Neuronal stem cell (in vitro differentiated cells): ENCODE measurements around the gene ZNF496.

Experiments used
- DNase-seq: peaks from one replicate; pipeline ENCODE4 v3.0.0-alpha.2; 2013; ENCODE audit warnings: low spot score
- H2AFZ ChIP-seq: one replicate; pipeline ENCODE4 v1.6.1; 2013; ENCODE audit warnings: mild to moderate bottlenecking, low read length, inconsistent platforms
- H2AK5ac ChIP-seq: 2 replicates; pipeline ENCODE4 v1.6.1; 2013; ENCODE audit warnings: low read depth, mild to moderate bottlenecking, inconsistent platforms, low read length, moderate library complexity, mixed read lengths
- H2BK120ac ChIP-seq: 2 replicates; pipeline ENCODE4 v1.6.1; 2013; ENCODE audit warnings: low read depth, mild to moderate bottlenecking, inconsistent platforms, low read length, moderate library complexity, mixed read lengths
- H2BK12ac ChIP-seq: one replicate; pipeline ENCODE4 v1.6.1; 2013; ENCODE audit warnings: low read length, inconsistent platforms
- H2BK15ac ChIP-seq: 2 replicates; pipeline ENCODE4 v1.6.1; 2013; ENCODE audit warnings: mild to moderate bottlenecking, low read length, inconsistent platforms, mixed read lengths
- H2BK5ac ChIP-seq: one replicate; pipeline ENCODE4 v1.6.1; 2013; ENCODE audit warnings: inconsistent platforms, mild to moderate bottlenecking, low read length, moderate library complexity
- H3K14ac ChIP-seq: one replicate; pipeline ENCODE4 v1.6.1; 2013; ENCODE audit warnings: low read length, inconsistent platforms
- H3K18ac ChIP-seq: 2 replicates; pipeline ENCODE4 v1.6.1; 2013; ENCODE audit warnings: low read length, inconsistent platforms
- H3K23ac ChIP-seq: 2 replicates; pipeline ENCODE4 v1.6.1; 2013; ENCODE audit warnings: low read depth, mild to moderate bottlenecking, mixed read lengths, low read length, inconsistent platforms; ENCODE audit not compliant: poor library complexity
- H3K27ac ChIP-seq: replicated peaks from 3 replicates; pipeline ENCODE4 v1.5.1; 2013; ENCODE audit warnings: low read length, inconsistent platforms
- H3K27me3 ChIP-seq, 3 experiments: 2 replicates each; pipeline ENCODE4 v1.6.1; 2013; ENCODE audit warnings: low read length in 3 of 3, mild to moderate bottlenecking in 2 of 3, inconsistent platforms in 1 of 3, low read depth in 1 of 3, mixed read lengths in 1 of 3, moderate library complexity in 1 of 3; ENCODE audit not compliant: control insufficient read depth in 3 of 3, insufficient read depth in 3 of 3
- H3K36me3 ChIP-seq, 2 donors: replicated peaks in 1 of 2; 2 replicates each; pipeline ENCODE4 v1.6.1; 2013; ENCODE audit warnings: low read length in 2 of 2; ENCODE audit not compliant: control insufficient read depth in 2 of 2, insufficient read depth in 2 of 2
- H3K4ac ChIP-seq: 2 replicates; pipeline ENCODE4 v1.6.1; 2013; ENCODE audit warnings: inconsistent platforms, mild to moderate bottlenecking, low read length, moderate library complexity
- H3K4me1 ChIP-seq, 2 donors: 1 replicate in 1 of 2; 2 replicates in 1 of 2; pipeline ENCODE4 v1.6.1; 2013; ENCODE audit warnings: low read length in 2 of 2, low read depth in 1 of 2; ENCODE audit not compliant: control insufficient read depth in 2 of 2, insufficient read depth in 1 of 2
- H3K4me2 ChIP-seq: one replicate; pipeline ENCODE4 v1.6.1; 2013; ENCODE audit warnings: mild to moderate bottlenecking, low read length, inconsistent platforms; ENCODE audit not compliant: insufficient read depth, poor library complexity, severe bottlenecking
- H3K4me3 ChIP-seq, 2 donors: 2 replicates each; pipeline ENCODE4 v1.5.1; 2013; ENCODE audit warnings: low read length in 2 of 2, mild to moderate bottlenecking in 2 of 2, inconsistent platforms in 1 of 2, moderate library complexity in 1 of 2
- H3K79me1 ChIP-seq: one replicate; pipeline ENCODE4 v1.6.1; 2013; ENCODE audit warnings: low read depth, mild to moderate bottlenecking, inconsistent platforms, low read length, moderate library complexity
- H3K9ac ChIP-seq: one replicate; pipeline ENCODE4 v1.6.1; 2013; ENCODE audit warnings: mild to moderate bottlenecking, low read depth, low read length, inconsistent platforms; ENCODE audit not compliant: poor library complexity
- H3K9me3 ChIP-seq, 2 donors: replicated peaks in 1 of 2; 2 replicates each; pipeline versions ENCODE3 to v1.6.1; 2013; ENCODE audit warnings: low read length in 2 of 2, mild to moderate bottlenecking in 2 of 2, inconsistent platforms in 1 of 2, low read depth in 1 of 2, mixed read lengths in 1 of 2, moderate library complexity in 1 of 2; ENCODE audit not compliant: control insufficient read depth in 2 of 2, insufficient read depth in 1 of 2
- H4K8ac ChIP-seq: one replicate; pipeline ENCODE4 v1.6.1; 2013; ENCODE audit warnings: low read depth, mild to moderate bottlenecking, inconsistent platforms, low read length, moderate library complexity
- H4K91ac ChIP-seq: one replicate; pipeline ENCODE4 v1.6.1; 2013; ENCODE audit warnings: low read length, low read depth, mild to moderate bottlenecking, inconsistent platforms; ENCODE audit not compliant: poor library complexity
- WGBS, 2 donors: extraction: QIAGEN DNeasy Blood & Tissue Kit; methylation state at CpG; one replicate each; pipeline ENCODE4 v1.1.7; 2013; ENCODE audit warnings: missing lambda C conversion rate in 2 of 2, mixed read lengths in 1 of 2; ENCODE audit not compliant: insufficient read length in 2 of 2, insufficient replicate concordance in 1 of 2; ENCODE audit errors: extremely low coverage in 2 of 2; 5-methylcytosine and 5-hydroxymethylcytosine counted together

ZNF496 gene

GRCh38 chr1:247270003-247270402 lies 61.7 kb downstream of the ZNF496 start:
- H3K4me2 ChIP-seq: no peak overlapping the region
- H3K14ac ChIP-seq: no peak overlapping the region
- H3K4ac ChIP-seq: no peak overlapping the region
- H3K27me3 ChIP-seq: no peaks in the 10 kb centered on the region
- H2BK12ac ChIP-seq: no peak overlapping the region
- H2BK120ac ChIP-seq: no peak overlapping the region
- H3K9me3 ChIP-seq: peaks cover 4 to 9% of the 10 kb centered on the region in 2 donors
- H3K79me1 ChIP-seq: peaks cover 2% of the 10 kb centered on the region
- H3K36me3 ChIP-seq: no peaks in the 10 kb centered on the region
- no peak overlapping the region for H3K9ac ChIP-seq
- H3K4me1 ChIP-seq: no peaks in the 10 kb centered on the region
- no peak overlapping the region for H2BK15ac ChIP-seq
- H2AFZ ChIP-seq: no peak overlapping the region
- H4K8ac ChIP-seq: no peak overlapping the region
- H2BK5ac ChIP-seq: no peak overlapping the region
- no peak overlapping the region for H2AK5ac ChIP-seq
- no peak overlapping the region for H3K4me3 ChIP-seq
- no peak overlapping the region for H3K27ac ChIP-seq
- DNase-seq: no peak
- no peak overlapping the region for H4K91ac ChIP-seq
- no peak overlapping the region for H3K23ac ChIP-seq
- WGBS, 2 donors: no CpG with 5 or more reads among the region's 1 CpG
- no peak overlapping the region for H3K18ac ChIP-seq

- H2AFZ ChIP-seq: no peak overlapping the region
Measured at GRCh38 chr1:247269133-247269532, 62.5 kb downstream of the ZNF496 start.

GRCh38 chr1:247268390-247269045 lies 63.1 kb downstream of the ZNF496 start:
- H3K23ac ChIP-seq: no peak overlapping the region

More at GRCh38 chr1:247269133-247269532, 62.5 kb downstream of the ZNF496 start:
- Histone ChIP-seq H2BK120ac (no peak overlapping the region), H3K79me1 (peaks cover 2% of the 10 kb centered on the region), H4K91ac (no peak overlapping the region), H2BK12ac (no peak overlapping the region), H2BK5ac (no peak overlapping the region), H3K4me2 (no peak overlapping the region), H3K27me3 (no peaks in the 10 kb centered on the region), H3K4ac (no peak overlapping the region), H4K8ac (no peak overlapping the region), H3K9ac (no peak overlapping the region), H3K4me3 (no peak overlapping the region), H3K27ac (no peak overlapping the region), H3K36me3 (no peaks in the 10 kb centered on the region), H3K18ac (no peak overlapping the region), H3K14ac (no peak overlapping the region), H2AK5ac (no peak overlapping the region), H2BK15ac (no peak overlapping the region), H3K4me1 (no peaks in the 10 kb centered on the region), H3K9me3 (peaks cover 4 to 9% of the 10 kb centered on the region in 2 donors), H3K23ac (no peak overlapping the region)
- no peak for DNase-seq

GRCh38 chr1:247266053-247266452 lies 65.6 kb downstream of the ZNF496 start:
- Histone ChIP-seq H3K9ac (no peak overlapping the region), H3K4me3 (no peak overlapping the region), H3K4me2 (no peak overlapping the region), H4K91ac (no peak overlapping the region), H2AK5ac (no peak overlapping the region), H2BK120ac (no peak overlapping the region), H3K79me1 (no peaks in the 10 kb centered on the region), H3K14ac (no peak overlapping the region), H2BK15ac (no peak overlapping the region), H3K27ac (no peak overlapping the region), H2BK5ac (no peak overlapping the region), H4K8ac (no peak overlapping the region), H3K9me3 (peaks cover 4 to 6% of the 10 kb centered on the region in 2 donors), H3K36me3 (no peaks in the 10 kb centered on the region), H2BK12ac (no peak overlapping the region), H3K4ac (no peak overlapping the region), H3K18ac (no peak overlapping the region), H2AFZ (no peak overlapping the region), H3K23ac (no peak overlapping the region), H3K4me1 (no peaks in the 10 kb centered on the region), H3K27me3 (no peaks in the 10 kb centered on the region)
- DNase-seq: no peak
- no CpG with 5 or more reads among the region's 5 CpGs for WGBS, 2 donors

More at GRCh38 chr1:247268390-247269045, 63.1 kb downstream of the ZNF496 start:
- no peak overlapping the region for H2BK15ac ChIP-seq
- H3K79me1 ChIP-seq: peaks cover 2% of the 10 kb centered on the region
- no peak overlapping the region for H4K8ac ChIP-seq
- H3K36me3 ChIP-seq: no peaks in the 10 kb centered on the region
- H3K4ac ChIP-seq: no peak overlapping the region
- DNase-seq: no peak
- H3K9ac ChIP-seq: no peak overlapping the region
- no peak overlapping the region for H2AK5ac ChIP-seq
- WGBS, 2 donors: no CpG with 5 or more reads among the region's 2 CpGs
- H2AFZ ChIP-seq: no peak overlapping the region
- H3K14ac ChIP-seq: no peak overlapping the region
- H2BK12ac ChIP-seq: no peak overlapping the region
- H2BK120ac ChIP-seq: no peak overlapping the region
- peaks cover 4 to 9% of the 10 kb centered on the region in 2 donors for H3K9me3 ChIP-seq
- no peaks in the 10 kb centered on the region for H3K4me1 ChIP-seq
- H3K27ac ChIP-seq: no peak overlapping the region
- no peak overlapping the region for H3K18ac ChIP-seq
- H2BK5ac ChIP-seq: no peak overlapping the region
- H3K27me3 ChIP-seq: no peaks in the 10 kb centered on the region
- H3K4me3 ChIP-seq: no peak overlapping the region
- no peak overlapping the region for H4K91ac ChIP-seq
- no peak overlapping the region for H3K4me2 ChIP-seq
